Nephron (organoid): ENCODE measurements around the gene RTBDN.
A peak's percentile ranks its signal among the peaks of the same experiment; 100 is the strongest.

ENCODE experiments used
- H3K27ac Mint-ChIP-seq, 3 experiments: 2 replicates each; pipeline ENCODE4 v1.8.0; 2020; ENCODE audit warnings: mixed read lengths in 3 of 3, mild to moderate bottlenecking in 2 of 3, moderate library complexity in 1 of 3
- H3K27me3 Mint-ChIP-seq: 2 replicates; pipeline ENCODE4 v1.8.0; 2021; ENCODE audit warnings: low read depth, mild to moderate bottlenecking, moderate library complexity, mixed read lengths
- H3K36me3 Mint-ChIP-seq: 2 replicates; pipeline ENCODE4 v1.8.0; 2020; ENCODE audit warnings: low read depth, mixed read lengths
- H3K4me1 Mint-ChIP-seq: 2 replicates; pipeline ENCODE4 v1.8.0; 2020; ENCODE audit warnings: mixed read lengths
- H3K4me3 Mint-ChIP-seq, 3 experiments: 2 replicates each; pipeline ENCODE4 v1.8.0; 2020; ENCODE audit warnings: mild to moderate bottlenecking in 3 of 3, mixed read lengths in 3 of 3, moderate library complexity in 2 of 3
- H3K9me3 Mint-ChIP-seq: 2 replicates; pipeline ENCODE4 v1.8.0; 2020; ENCODE audit warnings: mixed read lengths
- TF ChIP-seq, protein P1 (sequence below), 3 experiments: fragments of 200-600 bp; sonication (generic); IDR thresholded peaks; one replicate each; pipeline ENCODE4 v1.5.0; 2021; ENCODE audit warnings: antibody characterized with exemption in 3 of 3; ENCODE audit not compliant: unreplicated experiment in 3 of 3

RTBDN gene

DNA sequence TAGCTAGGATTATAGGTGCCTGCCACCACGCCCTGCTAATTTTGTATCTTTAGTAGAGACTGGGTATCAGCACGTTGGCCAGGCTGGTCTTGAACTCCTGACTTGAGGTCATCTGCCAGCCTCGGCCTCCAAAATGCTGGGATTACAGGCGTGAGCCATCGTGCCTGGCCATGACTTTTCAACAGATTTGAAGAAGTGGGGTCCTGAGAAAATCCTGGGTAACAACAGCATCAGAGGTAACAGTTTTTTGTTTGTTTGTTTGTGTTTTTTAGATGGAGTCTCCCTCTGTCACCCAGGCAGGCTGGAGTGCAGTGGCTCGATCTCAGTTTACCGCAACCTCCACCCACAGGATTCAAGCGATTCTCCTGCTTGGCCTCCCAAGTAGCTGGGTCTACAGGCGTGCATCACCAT, 39.4 kb downstream of the RTBDN start:
- Mint-ChIP-seq H3K4me3 (peak overlapping the region; percentile 72 to 85 (median 84)), H3K27ac (no peak overlapping the region), H3K4me1 (peaks cover 25% of the 10 kb centered on the region), H3K36me3 (peaks cover 13% of the 10 kb centered on the region), H3K27me3 (no peaks in the 10 kb centered on the region), H3K9me3 (no peaks in the 10 kb centered on the region)
- TF ChIP-seq, protein P1, sequence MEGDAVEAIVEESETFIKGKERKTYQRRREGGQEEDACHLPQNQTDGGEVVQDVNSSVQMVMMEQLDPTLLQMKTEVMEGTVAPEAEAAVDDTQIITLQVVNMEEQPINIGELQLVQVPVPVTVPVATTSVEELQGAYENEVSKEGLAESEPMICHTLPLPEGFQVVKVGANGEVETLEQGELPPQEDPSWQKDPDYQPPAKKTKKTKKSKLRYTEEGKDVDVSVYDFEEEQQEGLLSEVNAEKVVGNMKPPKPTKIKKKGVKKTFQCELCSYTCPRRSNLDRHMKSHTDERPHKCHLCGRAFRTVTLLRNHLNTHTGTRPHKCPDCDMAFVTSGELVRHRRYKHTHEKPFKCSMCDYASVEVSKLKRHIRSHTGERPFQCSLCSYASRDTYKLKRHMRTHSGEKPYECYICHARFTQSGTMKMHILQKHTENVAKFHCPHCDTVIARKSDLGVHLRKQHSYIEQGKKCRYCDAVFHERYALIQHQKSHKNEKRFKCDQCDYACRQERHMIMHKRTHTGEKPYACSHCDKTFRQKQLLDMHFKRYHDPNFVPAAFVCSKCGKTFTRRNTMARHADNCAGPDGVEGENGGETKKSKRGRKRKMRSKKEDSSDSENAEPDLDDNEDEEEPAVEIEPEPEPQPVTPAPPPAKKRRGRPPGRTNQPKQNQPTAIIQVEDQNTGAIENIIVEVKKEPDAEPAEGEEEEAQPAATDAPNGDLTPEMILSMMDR (IDR thresholded peaks at IDR 0.05; ENCODE audit: unreplicated experiment in 3 of 3) = no peak

DNA sequence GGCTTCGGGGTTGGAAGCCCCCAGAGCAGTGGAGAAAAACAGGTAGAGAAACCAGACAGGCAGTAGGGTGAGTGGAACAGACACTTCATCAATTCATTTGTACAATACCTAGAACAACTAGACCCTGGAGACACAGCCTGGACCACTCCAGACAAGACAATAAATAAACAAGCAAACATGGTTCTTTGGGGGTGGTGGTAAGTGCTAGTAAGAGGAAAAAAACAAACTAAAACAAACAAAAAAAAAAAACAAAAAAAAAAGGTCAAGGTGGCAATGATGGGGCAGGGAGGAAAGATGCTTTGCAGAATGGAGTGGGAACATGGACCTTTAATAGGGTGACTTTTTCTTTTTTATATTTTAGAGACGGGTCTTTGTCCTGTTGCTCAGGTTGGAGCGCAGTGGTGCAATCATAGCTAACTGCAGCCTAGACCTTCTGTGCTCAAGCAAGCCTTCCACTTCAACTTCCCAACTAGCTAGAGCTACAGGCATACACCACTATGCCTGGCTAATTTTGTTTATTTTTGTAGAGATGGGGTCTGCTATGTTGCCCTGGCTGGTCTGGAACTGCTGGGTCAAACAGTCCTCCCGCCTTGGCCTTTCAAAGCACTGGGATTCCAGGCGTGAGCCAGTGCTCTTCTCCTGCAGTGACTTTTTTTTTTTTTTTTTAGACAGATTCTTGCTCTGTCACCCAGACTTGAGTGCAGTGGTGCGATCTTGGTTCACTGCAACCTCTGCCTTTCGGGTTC, 40.0 kb downstream of the RTBDN start:
- peaks cover 9% of the 10 kb centered on the region for H3K36me3 Mint-ChIP-seq
- TF ChIP-seq, protein P1 (IDR thresholded peaks at IDR 0.05; ENCODE audit: unreplicated experiment in 3 of 3) = no peak

DNA sequence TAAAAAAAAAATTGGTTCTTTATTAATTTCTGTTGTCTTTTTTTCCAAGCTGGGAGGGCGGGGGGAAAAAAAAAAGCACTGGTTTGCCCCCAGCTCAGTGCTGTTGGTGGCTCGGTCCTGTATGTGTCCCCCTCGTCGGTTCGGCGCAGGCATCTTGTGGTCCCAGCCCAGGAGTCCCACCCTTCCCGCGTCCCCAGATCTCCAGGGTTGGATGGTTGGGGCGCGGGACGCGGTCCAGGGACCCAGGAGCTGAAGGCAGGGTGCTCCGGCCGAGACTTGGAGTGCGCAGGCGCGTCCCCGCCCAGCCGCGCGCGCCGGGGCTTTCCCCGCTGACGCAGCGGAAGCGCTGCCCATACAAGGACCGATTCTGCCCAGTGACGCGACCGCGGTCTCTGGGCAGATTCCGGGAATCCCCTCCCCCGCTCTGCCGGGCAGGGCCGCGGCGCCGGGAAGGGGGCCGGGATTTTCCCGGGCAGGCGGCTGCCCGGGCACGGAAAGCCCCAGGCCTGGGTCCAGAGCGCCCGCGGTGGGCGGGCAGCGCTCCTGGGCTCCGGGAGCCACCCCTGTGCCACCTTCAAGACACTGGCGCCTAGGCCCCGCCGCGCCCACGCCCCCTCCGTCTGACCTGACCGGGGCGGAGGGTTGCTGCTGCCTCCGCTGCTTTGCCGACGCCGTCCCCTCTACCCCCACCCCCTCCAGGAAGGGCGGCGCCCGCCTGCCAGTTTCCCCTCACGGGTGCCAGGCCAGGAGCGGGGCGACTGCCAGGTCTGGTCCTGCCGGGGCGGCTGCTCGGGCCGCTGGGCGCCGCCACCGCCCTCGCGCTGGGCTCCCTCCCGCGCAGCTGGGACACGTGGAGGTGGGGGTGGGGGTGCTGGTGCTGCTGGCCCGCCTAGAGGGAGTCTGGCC, 40.8 kb downstream of the RTBDN start:
- Mint-ChIP-seq H3K27ac (peak overlapping the region; percentile 68 to 93 (median 73)), H3K4me1 (peaks cover 34% of the 10 kb centered on the region), H3K4me3 (peak overlapping the region; percentile 94 to 98 (median 96)), H3K9me3 (no peaks in the 10 kb centered on the region), H3K27me3 (no peaks in the 10 kb centered on the region), H3K36me3 (peaks cover 9% of the 10 kb centered on the region)
- TF ChIP-seq, protein P1 (IDR thresholded peaks at IDR 0.05; ENCODE audit: unreplicated experiment in 3 of 3) = no peak

More for the DNA sequence above, 40.0 kb downstream of the RTBDN start:
- H3K9me3 Mint-ChIP-seq = no peaks in the 10 kb centered on the region
- H3K4me1 Mint-ChIP-seq = peaks cover 25% of the 10 kb centered on the region
- peak overlapping the region; percentile 72 to 85 (median 84) for H3K4me3 Mint-ChIP-seq
- H3K27ac Mint-ChIP-seq = peak overlapping the region; percentile 49 to 68 (median 60)
- no peaks in the 10 kb centered on the region for H3K27me3 Mint-ChIP-seq

DNA sequence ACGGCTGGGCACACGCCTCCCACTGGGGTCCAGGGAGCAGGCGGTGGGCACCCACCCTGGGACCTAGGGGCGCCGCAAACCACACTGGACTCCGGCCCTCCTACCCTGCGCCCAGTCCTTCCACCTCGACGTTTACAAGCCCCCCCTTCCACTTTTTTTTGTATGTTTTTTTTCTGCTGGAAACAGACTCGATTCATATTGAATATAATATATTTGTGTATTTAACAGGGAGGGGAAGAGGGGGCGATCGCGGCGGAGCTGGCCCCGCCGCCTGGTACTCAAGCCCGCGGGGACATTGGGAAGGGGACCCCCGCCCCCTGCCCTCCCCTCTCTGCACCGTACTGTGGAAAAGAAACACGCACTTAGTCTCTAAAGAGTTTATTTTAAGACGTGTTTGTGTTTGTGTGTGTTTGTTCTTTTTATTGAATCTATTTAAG, 41.5 kb downstream of the RTBDN start:
- H3K36me3 Mint-ChIP-seq = peaks cover 9% of the 10 kb centered on the region
- peak overlapping the region; percentile 94 to 98 (median 96) for H3K4me3 Mint-ChIP-seq
- H3K27ac Mint-ChIP-seq = peak overlapping the region; percentile 64 to 93 (median 73)

DNA sequence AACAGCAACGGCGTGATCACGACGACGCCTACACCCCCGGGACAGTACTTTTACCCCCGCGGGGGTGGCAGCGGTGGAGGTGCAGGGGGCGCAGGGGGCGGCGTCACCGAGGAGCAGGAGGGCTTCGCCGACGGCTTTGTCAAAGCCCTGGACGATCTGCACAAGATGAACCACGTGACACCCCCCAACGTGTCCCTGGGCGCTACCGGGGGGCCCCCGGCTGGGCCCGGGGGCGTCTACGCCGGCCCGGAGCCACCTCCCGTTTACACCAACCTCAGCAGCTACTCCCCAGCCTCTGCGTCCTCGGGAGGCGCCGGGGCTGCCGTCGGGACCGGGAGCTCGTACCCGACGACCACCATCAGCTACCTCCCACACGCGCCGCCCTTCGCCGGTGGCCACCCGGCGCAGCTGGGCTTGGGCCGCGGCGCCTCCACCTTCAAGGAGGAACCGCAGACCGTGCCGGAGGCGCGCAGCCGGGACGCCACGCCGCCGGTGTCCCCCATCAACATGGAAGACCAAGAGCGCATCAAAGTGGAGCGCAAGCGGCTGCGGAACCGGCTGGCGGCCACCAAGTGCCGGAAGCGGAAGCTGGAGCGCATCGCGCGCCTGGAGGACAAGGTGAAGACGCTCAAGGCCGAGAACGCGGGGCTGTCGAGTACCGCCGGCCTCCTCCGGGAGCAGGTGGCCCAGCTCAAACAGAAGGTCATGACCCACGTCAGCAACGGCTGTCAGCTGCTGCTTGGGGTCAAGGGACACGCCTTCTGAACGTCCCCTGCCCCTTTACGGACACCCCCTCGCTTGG, 42.1 kb downstream of the RTBDN start:
- peaks cover 41% of the 10 kb centered on the region for H3K4me1 Mint-ChIP-seq
- no peaks in the 10 kb centered on the region for H3K9me3 Mint-ChIP-seq

More for the DNA sequence above, 41.5 kb downstream of the RTBDN start:
- Mint-ChIP-seq H3K9me3 (no peaks in the 10 kb centered on the region), H3K4me1 (peaks cover 40% of the 10 kb centered on the region), H3K27me3 (no peaks in the 10 kb centered on the region)
- TF ChIP-seq, protein P1 (IDR thresholded peaks at IDR 0.05; ENCODE audit: unreplicated experiment in 3 of 3) = no peak

More for the DNA sequence above, 42.1 kb downstream of the RTBDN start:
- Mint-ChIP-seq H3K27me3 (no peaks in the 10 kb centered on the region), H3K36me3 (peaks cover 9% of the 10 kb centered on the region), H3K27ac (peak overlapping the region; percentile 88 to 94 (median 93)), H3K4me3 (peak overlapping the region; percentile 94 to 98 (median 96))
- TF ChIP-seq, protein P1 (IDR thresholded peaks at IDR 0.05; ENCODE audit: unreplicated experiment in 3 of 3) = no peak
